Measurements from ENCODE around the gene DOCK4. TPM values are rescaled to one million over a fixed set of nuclear protein-coding genes. Genes with fewer than 3 reads are reported as not detected.

Gene DOCK4
- total RNA-seq, 1 experiment from 2014 or later = 4.9 TPM

DNA sequence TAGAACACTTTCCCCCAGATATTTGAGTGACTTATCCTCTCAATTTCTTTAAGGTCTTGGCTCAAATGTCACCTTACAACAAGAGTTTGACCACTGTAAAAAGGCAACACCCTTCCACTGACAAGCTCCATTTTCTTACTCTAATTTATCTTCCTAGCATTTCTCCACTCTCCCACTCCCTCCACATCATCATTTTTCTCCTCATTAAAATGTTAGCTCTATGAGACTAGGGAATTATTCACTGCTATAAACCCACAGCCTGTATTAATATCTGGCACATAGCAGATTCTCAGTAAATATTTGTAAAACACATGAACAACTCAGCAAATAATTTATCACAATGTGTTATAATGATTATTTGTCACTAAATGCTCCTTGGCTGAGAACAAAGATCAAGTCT is 161.0 kb downstream of the DOCK4 start:
- H3K27me3 Mint-ChIP-seq (ENCODE audit: low read depth) = no peaks in the 10 kb centered on the region
- H3K9me3 Mint-ChIP-seq = peaks cover 0 to 3% of the 10 kb centered on the region in 2 experiments; a peak in 1 of 5 replicates
- no peaks in the 10 kb centered on the region for H3K4me1 Mint-ChIP-seq
- Histone ChIP-seq H3K18ac (ENCODE audit: insufficient read length, low read depth, low read length) (no peak overlapping the region), H2BK12ac (ENCODE audit: insufficient read length, low read depth, low read length) (no peak overlapping the region), H3K23ac (ENCODE audit: insufficient read length, low read depth, low read length) (no peak overlapping the region), H4K20me1 (ENCODE audit: control insufficient read depth, insufficient read depth, insufficient read length) (no peaks in the 10 kb centered on the region), H3T11ph (ENCODE audit: low read length) (no peak overlapping the region), H3K4ac (ENCODE audit: low read depth, low read length) (no peak overlapping the region), H3K14ac (ENCODE audit: insufficient read depth, low read length) (no peak overlapping the region), H3K79me2 (ENCODE audit: insufficient read depth, low read length) (no peaks in the 10 kb centered on the region; the same call in 1 of the 2 replicates), H4K8ac (replicated peaks; ENCODE audit: insufficient read length, low read depth, low read length) (no peak overlapping the region), H3K56ac (ENCODE audit: insufficient read length, low read depth, low read length) (no peak overlapping the region), H3K27me3 (ENCODE audit: insufficient read depth, low read length) (no peaks in the 10 kb centered on the region), H3K4me1 (ENCODE audit: insufficient read depth, low read length) (no peaks in the 10 kb centered on the region), H4K91ac (ENCODE audit: insufficient read length, low read depth, low read length) (no peak overlapping the region), H2BK5ac (ENCODE audit: insufficient read length, low read length) (no peak overlapping the region), H3K23me2 (ENCODE audit: insufficient read length, low read depth, low read length, poor library complexity, severe bottlenecking) (no peaks in the 10 kb centered on the region), H3K4me2 (ENCODE audit: insufficient read depth, insufficient read length, low read length) (no peak overlapping the region), H2BK15ac (ENCODE audit: low read depth, low read length) (no peak overlapping the region), H2BK20ac (ENCODE audit: low read depth, low read length, poor library complexity, severe bottlenecking) (no peak overlapping the region), H3K27ac (ENCODE audit: insufficient read length, low read depth, low read length) (no peak overlapping the region), H3K9me3 (ENCODE audit: control insufficient read depth, low read depth, low read length) (no peaks in the 10 kb centered on the region), H3K79me1 (ENCODE audit: insufficient read depth, low read depth, low read length, poor library complexity, severe bottlenecking) (peaks cover 3% of the 10 kb centered on the region), H4K5ac (ENCODE audit: insufficient read length, low read depth, low read length) (no peak overlapping the region), H2AFZ (ENCODE audit: low read length) (no peak overlapping the region), H3K9ac (ENCODE audit: extremely low read depth, insufficient read length, low read length) (no peak overlapping the region), H2AK5ac (ENCODE audit: insufficient read length, low read length) (no peak overlapping the region), H2BK120ac (ENCODE audit: low read depth, low read length, poor library complexity, severe bottlenecking) (no peak overlapping the region)
- peaks cover 0 to 4% (median 0%) of the 10 kb centered on the region in 3 experiments; a peak in 2 of 7 replicates for H3K36me3 Mint-ChIP-seq (ENCODE audit: insufficient read depth in 1 of 3, low read depth in 3 of 3)
- TF ChIP-seq, protein P1, sequence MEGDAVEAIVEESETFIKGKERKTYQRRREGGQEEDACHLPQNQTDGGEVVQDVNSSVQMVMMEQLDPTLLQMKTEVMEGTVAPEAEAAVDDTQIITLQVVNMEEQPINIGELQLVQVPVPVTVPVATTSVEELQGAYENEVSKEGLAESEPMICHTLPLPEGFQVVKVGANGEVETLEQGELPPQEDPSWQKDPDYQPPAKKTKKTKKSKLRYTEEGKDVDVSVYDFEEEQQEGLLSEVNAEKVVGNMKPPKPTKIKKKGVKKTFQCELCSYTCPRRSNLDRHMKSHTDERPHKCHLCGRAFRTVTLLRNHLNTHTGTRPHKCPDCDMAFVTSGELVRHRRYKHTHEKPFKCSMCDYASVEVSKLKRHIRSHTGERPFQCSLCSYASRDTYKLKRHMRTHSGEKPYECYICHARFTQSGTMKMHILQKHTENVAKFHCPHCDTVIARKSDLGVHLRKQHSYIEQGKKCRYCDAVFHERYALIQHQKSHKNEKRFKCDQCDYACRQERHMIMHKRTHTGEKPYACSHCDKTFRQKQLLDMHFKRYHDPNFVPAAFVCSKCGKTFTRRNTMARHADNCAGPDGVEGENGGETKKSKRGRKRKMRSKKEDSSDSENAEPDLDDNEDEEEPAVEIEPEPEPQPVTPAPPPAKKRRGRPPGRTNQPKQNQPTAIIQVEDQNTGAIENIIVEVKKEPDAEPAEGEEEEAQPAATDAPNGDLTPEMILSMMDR (conservative IDR thresholded peaks at IDR 0.05) = no peak
- H3K4me3 Mint-ChIP-seq = no peak overlapping the region
- no peak for DNase-seq
- no peak overlapping the region for H3K27ac Mint-ChIP-seq
